Hematopoietic multipotent progenitor cell treated with erythropoietin and hydrocortisone succinate and interleukin-3 and kit ligand, for 17 days (in vitro differentiated cells): ENCODE data around the gene ARHGAP31.
"Not testable (repeated sequence)": the region's sequence is repeated elsewhere in the genome, so short reads cannot be mapped to it uniquely, and the experiment has no call there.

Source experiments
- DNase-seq: peaks from one replicate; pipeline ENCODE4 v3.0.0-alpha.2; 2015; ENCODE audit warnings: low spot score

ARHGAP31 gene

GRCh38 chr3:119322021-119322834 lies 28.0 kb downstream of the ARHGAP31 start:
- no peak for DNase-seq

- peak; percentile 26 for DNase-seq
Observed at GRCh38 chr3:119322835-119323722, 28.9 kb downstream of the ARHGAP31 start.

- DNase-seq = no peak
Observed at GRCh38 chr3:119323723-119324085, 29.5 kb downstream of the ARHGAP31 start.

- DNase-seq = no peak
Observed at GRCh38 chr3:119324899-119325298, 30.7 kb downstream of the ARHGAP31 start.

- DNase-seq = no peak
Observed at GRCh38 chr3:119326976-119327375, 32.8 kb downstream of the ARHGAP31 start.

GRCh38 chr3:119329551-119329950 lies 35.4 kb downstream of the ARHGAP31 start:
- no peak for DNase-seq

GRCh38 chr3:119330181-119330580 lies 36.0 kb downstream of the ARHGAP31 start:
- DNase-seq = no peak

GRCh38 chr3:119330858-119331257 lies 36.7 kb downstream of the ARHGAP31 start:
- no peak for DNase-seq

GRCh38 chr3:119331661-119332060 lies 37.5 kb downstream of the ARHGAP31 start:
- no peak for DNase-seq

GRCh38 chr3:119333773-119334509 lies 39.8 kb downstream of the ARHGAP31 start:
- no peak for DNase-seq

- no peak for DNase-seq
Observed at GRCh38 chr3:119336823-119337222, 42.6 kb downstream of the ARHGAP31 start.

- DNase-seq = not testable (repeated sequence)
Observed at GRCh38 chr3:119337407-119337806, 43.2 kb downstream of the ARHGAP31 start.

GRCh38 chr3:119338754-119339153 lies 44.6 kb downstream of the ARHGAP31 start:
- DNase-seq = no peak

- no peak for DNase-seq
Observed at GRCh38 chr3:119340014-119340413, 45.8 kb downstream of the ARHGAP31 start.

GRCh38 chr3:119340446-119340845 lies 46.3 kb downstream of the ARHGAP31 start:
- no peak for DNase-seq

GRCh38 chr3:119342176-119342575 lies 48.0 kb downstream of the ARHGAP31 start:
- DNase-seq = no peak

GRCh38 chr3:119343719-119344118 lies 49.5 kb downstream of the ARHGAP31 start:
- DNase-seq = no peak

GRCh38 chr3:119346076-119346496 lies 51.9 kb downstream of the ARHGAP31 start:
- no peak for DNase-seq

- no peak for DNase-seq
Observed at GRCh38 chr3:119347036-119347435, 52.9 kb downstream of the ARHGAP31 start.

- DNase-seq = no peak
Observed at GRCh38 chr3:119349354-119350041, 55.3 kb downstream of the ARHGAP31 start.

- no peak for DNase-seq
Observed at GRCh38 chr3:119350114-119350513, 55.9 kb downstream of the ARHGAP31 start.

GRCh38 chr3:119351581-119351980 lies 57.4 kb downstream of the ARHGAP31 start:
- DNase-seq = no peak
